ENCODE measurements around the gene HGF. TPM values are rescaled to one million over a fixed set of nuclear protein-coding genes. Genes with fewer than 3 reads are reported as not detected.

Gene HGF
- total RNA-seq, 1 donor from 2014 or later: not detected

GRCh38 chr7:81676105-81676811 is 93.6 kb downstream of the HGF start:
- no peak overlapping the region for H3K4me3 ChIP-seq (ENCODE audit: low read depth, low read length)
- DNase-seq (ENCODE audit: low read depth): no peak
- TF ChIP-seq CTCF (conservative IDR thresholded peaks at IDR 0.05; ENCODE audit: low read depth, low read length): no peak

- no peak overlapping the region for H3K4me3 ChIP-seq (ENCODE audit: low read depth, low read length)
- DNase-seq (ENCODE audit: low read depth): no peak
- no peak for TF ChIP-seq CTCF (conservative IDR thresholded peaks at IDR 0.05; ENCODE audit: low read depth, low read length)
Observed at GRCh38 chr7:81674431-81674830, 95.4 kb downstream of the HGF start.

GRCh38 chr7:81672872-81673271 is 97.0 kb downstream of the HGF start:
- no peak for TF ChIP-seq CTCF (conservative IDR thresholded peaks at IDR 0.05; ENCODE audit: low read depth, low read length)
- DNase-seq (ENCODE audit: low read depth): no peak
- H3K4me3 ChIP-seq (ENCODE audit: low read depth, low read length): no peak overlapping the region

GRCh38 chr7:81669476-81670105 is 100.3 kb downstream of the HGF start:
- no peak for DNase-seq (ENCODE audit: low read depth)
- H3K4me3 ChIP-seq (ENCODE audit: low read depth, low read length): no peak overlapping the region
- no peak for TF ChIP-seq CTCF (conservative IDR thresholded peaks at IDR 0.05; ENCODE audit: low read depth, low read length)

GRCh38 chr7:81666209-81666608 is 103.6 kb downstream of the HGF start:
- no peak for TF ChIP-seq CTCF (conservative IDR thresholded peaks at IDR 0.05; ENCODE audit: low read depth, low read length)
- no peak overlapping the region for H3K4me3 ChIP-seq (ENCODE audit: low read depth, low read length)
- no peak for DNase-seq (ENCODE audit: low read depth)

- DNase-seq (ENCODE audit: low read depth): no peak
- TF ChIP-seq CTCF (conservative IDR thresholded peaks at IDR 0.05; ENCODE audit: low read depth, low read length): no peak
- H3K4me3 ChIP-seq (ENCODE audit: low read depth, low read length): no peak overlapping the region
Observed at GRCh38 chr7:81665236-81665635, 104.6 kb downstream of the HGF start.

GRCh38 chr7:81664304-81664703 is 105.5 kb downstream of the HGF start:
- DNase-seq (ENCODE audit: low read depth): no peak
- TF ChIP-seq CTCF (conservative IDR thresholded peaks at IDR 0.05; ENCODE audit: low read depth, low read length): no peak
- H3K4me3 ChIP-seq (ENCODE audit: low read depth, low read length): no peak overlapping the region

Data from epithelial cell of proximal tubule (primary cell).